GM03348 (cell line): ENCODE results near the gene C1orf50.
A peak's percentile ranks its signal among the peaks of the same experiment; 100 is the strongest.
"Not testable (repeated sequence)": the region's sequence is repeated elsewhere in the genome, so short reads cannot be mapped to it uniquely, and the experiment has no call there.

Experiments
- DNase-seq: peaks from one replicate; pipeline ENCODE4 v3.0.0; 2012; ENCODE audit warnings: low spot score

Gene C1orf50

GRCh38 chr1:42766741-42767509, at the start of gene C1orf50, which contains the start of gene P3H1:
Gene C1orf50 (plus strand): TSS chr1:42767249. CDS start chr1:42767312, 63 bp downstream.
Gene P3H1 (minus strand): TSS chr1:42767028. CDS start chr1:42766971, 57 bp downstream.
- peak; percentile 98 for DNase-seq

DNA sequence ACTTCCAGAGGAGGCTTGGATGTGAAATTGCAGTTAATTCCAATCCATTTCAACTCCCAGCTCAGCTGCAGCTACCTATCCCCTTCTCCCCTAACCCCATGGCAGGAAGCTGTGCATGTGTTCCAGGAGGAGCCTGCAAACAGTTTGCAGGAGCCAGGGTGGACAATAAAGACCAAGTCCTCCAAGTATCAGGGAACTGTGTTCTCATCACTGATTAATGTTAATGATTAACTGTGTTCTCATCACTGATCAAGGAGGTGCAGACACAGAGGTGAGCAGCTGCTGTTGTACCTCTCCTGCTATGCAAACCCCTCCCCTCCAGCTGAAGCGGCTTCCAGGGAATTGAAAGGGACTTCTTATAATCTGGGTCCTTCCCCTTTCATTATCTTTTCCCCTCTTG, 46.2 kb upstream of the C1orf50 start:
- DNase-seq: no peak

DNA sequence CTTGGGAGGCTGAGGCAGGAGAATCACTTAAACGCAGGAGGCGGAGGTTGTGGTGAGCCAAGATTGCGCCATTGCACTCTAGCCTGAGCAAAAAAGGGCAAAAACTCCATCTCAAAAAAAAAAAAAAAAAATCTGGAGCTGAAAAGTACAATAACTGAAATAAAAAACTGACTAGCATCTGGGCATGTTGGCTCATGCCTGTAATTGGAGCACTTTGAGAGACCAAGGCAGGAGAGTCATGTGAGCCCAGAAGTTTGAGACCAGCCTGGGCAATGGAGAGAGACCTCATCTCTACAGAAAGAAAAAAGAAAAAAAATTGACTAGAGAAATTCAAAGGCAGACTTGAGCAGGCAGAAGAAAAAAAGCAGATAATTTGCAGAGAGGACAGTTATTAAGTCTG, 45.1 kb upstream of the C1orf50 start:
- no peak for DNase-seq

- not testable (repeated sequence) for DNase-seq
These were observed 44.6 kb upstream of the C1orf50 start for GRCh38 chr1:42722403-42722802.

- DNase-seq: no peak
These were observed 43.5 kb upstream of the C1orf50 start for GRCh38 chr1:42723511-42723910.

DNA sequence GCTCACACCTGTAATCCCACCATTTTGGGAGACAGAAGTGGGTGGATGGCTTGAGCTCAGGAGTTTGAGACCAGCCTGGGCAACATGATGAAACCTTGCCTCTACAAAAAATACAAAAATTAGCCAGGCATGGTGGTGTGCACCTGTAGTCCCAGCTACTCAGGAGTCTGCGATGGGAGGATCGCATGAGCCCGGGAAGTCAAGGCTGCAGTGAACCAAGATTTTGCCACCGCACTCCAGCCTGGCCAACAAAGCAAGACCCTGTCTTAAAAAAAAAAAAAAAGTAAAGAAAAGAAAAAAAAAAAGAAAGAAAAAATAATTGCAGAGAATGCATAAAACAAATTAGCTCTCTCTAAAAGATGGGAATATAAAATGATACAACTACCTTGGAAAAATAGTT, 41.2 kb upstream of the C1orf50 start:
- DNase-seq: not testable (repeated sequence)

GRCh38 chr1:42730002-42730401, 37.0 kb upstream of the C1orf50 start:
- no peak for DNase-seq

DNA sequence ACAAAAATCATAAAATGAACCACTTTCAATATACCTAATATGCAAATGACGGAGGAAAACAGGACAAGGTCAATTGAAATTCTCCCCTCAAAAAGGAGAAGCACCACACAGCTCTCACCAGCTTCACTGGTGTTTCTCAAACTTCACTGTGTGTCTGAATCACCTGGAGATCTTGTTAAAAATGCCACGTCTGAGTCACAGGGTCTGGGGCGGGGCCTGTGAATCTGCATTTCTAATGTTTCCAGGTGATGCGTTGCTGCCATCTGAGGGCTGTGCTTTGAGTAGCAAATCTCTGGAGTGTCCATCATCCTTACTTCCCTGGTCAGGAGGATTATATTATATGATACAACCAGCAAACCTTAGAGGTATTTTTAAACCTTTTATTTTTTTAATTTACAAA, 36.1 kb upstream of the C1orf50 start:
- peak; percentile 3 for DNase-seq

DNA sequence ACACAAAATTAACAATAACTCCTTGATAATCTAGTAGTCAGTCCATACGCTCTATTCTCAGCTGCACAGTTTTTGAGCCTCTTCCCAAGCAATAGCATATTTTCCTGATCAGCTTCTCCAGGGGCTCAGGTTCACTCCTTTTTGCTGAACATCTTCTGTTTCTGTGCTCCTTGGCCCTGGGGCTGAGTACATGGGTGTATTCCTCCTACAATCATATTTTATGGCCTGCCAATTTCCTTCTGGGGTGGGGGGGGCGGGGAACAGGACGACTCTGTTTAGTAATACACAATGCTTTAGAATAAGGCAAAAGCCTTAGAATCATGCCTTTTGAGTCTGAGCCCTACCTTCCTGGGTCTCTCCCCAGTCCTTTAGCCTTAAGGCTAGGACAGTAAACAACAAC, 35.5 kb upstream of the C1orf50 start:
- no peak for DNase-seq

- no peak for DNase-seq
These were observed 34.8 kb upstream of the C1orf50 start for GRCh38 chr1:42732126-42732680.

DNA sequence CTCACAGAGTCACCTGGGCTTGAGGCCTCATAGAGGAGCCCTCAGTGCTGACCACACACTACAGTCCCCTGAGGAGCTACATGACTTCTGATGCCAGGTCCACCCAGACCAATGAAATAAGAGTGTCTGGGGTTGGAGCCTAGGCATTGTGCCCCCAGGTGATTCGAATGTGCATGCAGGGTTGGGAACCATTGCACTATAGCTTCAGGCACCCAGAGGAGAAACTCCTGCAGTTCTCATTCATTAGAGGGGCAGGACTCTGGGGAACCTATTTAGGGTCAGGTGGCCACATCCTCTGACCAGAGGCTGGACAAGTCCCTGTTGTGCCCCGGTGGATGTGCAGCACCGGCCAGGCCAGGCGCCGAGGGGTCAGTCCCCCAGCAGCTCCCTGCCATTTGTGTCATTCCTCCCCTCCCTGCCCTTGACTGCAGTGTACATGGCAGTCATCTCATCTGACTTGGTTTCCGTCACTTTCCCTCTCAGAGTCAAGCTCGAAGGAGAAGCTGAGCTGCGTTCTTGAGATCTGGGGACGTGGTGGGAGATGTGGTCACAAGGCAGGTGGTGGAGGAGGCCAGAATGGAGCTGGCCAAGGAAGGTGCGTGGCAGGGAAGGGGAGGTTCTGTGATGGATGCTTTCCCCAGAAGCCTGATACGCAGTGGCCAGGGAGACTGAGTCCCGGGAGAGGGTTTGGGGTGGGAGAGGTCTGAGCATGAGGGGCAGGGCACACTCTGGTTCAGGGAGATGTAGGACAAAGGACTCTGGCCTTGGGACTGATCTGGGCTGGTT, 33.4 kb upstream of the C1orf50 start:
- DNase-seq: no peak

DNA sequence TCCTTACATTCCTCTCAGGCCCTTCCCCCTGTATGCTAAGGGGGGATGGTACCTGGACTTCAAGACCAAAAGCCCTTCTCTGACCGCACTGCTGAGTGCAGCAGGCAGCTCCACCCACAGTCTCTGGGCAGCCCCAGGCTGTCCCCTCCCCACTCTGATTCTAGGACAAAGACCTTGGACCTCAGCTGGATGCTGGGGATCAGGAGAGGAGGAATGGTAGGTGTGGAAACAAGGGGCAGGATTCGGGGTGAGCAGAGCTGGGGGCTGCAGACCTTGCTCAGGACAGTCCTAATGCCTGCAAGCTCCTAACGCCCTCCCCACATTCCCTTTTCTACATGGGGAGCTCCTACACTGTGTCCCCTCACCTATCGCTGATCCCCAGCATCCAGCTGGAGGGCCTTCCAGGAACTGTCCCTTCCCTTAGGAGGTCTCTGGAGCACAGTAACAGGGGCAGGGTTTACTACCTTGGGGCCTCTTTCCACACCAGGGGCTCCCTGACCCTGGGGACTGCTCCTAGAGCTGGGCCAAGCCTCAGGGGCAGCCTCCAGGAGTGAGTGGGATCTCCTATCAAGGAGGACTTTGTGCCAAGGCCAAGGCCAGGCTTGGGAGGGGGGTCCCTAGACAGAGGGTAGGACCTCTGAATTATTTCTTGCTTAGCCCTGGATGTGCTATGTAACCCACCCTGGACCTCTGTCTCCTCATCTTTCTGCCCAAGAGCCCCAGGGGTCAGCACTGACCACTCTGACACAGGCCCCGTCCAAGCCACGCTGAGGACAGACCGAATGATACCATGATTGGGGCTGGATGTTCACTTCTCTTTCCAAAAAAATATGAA, 32.6 kb upstream of the C1orf50 start:
- no peak for DNase-seq

DNA sequence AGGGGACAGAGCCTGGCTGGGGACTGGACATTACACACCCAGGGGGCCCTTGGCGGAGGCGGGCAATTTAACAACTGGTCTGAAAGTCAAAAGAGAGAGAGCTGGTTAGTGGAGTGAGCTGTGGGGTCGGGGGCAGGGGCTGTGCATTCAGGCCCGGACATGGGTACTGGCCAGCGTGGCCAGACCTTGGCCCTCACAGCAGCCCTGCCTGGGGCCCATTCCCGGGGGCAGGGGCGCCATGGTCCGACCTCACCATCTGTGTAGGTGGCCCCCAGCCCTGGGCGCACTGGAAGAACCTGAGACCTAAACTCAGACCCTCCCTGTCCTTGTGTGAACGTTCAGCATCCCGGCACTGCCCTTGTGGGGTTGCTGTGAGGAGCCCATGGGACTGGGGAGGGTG, 32.0 kb upstream of the C1orf50 start:
- DNase-seq: no peak

DNA sequence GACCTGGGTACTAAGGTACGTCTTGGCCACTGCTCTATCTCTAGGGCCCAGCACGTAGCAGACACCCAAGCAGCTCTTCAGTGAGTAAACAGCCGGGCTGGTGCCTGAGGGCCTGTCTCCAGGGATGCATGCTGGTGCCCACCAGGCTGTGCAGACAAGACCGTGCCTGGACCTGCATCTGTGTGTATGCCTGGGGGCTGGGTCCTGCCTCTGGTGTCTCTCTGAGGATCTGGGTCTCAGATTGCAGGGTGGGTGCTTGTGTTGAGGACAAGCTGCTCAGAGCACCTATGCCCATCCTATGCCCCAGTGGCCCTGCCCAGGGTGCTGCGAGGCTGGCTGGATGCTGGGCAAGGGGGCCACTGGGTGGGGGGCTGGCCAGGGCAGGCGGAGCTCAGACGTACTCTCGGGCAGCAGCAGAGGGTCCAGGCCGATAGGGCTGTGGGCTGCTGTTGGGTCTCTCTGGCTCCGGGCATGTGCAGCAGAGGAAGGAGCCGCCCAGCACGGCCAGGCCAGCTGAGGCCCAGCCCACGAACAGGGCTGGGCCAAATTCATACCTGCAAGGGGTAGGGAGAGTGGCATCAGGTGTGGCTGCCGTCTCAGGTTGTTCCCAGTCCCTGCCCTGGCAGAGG, 31.5 kb upstream of the C1orf50 start:
- no peak for DNase-seq

DNA sequence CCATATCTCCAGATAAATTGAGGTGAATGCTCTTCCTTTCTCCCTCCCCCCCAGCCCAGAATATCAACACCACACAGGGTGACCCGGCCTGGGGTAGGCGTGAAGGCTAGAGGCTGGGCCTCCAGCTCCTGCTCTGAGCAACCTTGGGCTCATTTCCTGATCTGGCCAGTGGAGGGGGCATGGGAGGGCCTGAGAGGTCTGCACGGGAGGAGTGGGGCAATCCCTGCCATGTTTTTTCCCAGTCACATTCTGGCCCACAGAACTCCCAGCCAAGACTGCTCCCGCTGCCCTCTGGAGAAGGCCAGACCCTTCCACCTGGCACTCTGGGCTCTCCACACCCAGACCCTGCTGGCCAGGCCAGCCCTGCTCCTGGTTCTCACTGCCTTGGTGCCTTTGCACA, 30.9 kb upstream of the C1orf50 start:
- DNase-seq: peak; percentile 62

DNA sequence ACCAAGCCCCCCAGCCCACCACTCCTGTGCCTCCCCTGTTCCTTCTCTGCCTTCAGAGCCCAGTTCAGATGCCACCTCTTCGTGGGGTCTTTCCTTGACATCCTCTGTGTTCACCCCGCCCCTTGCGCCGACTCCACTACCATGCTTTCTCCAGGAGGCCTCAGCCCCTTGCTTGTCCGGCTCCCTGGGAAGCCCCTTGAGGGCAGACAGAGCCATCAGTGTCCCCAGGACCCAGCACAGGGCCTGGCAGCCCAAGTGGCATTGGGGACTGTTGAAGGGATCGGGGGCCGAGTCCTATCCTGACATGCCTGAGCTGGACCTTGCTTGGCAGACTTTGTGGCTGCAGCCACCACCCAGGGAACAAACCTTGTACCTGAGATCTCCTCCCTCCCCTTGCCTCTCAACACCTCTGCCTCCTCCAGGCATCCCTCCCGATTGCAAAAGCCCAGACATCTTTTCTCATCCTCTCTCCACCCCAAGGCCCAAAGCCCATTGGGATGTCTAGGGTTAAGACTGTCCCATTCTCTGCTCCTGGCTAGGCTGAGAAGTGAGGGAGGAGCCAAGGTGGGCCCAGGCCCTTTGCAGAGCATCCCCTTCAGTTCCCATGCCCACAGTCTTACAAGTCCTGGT, 30.4 kb upstream of the C1orf50 start:
- DNase-seq: no peak

DNA sequence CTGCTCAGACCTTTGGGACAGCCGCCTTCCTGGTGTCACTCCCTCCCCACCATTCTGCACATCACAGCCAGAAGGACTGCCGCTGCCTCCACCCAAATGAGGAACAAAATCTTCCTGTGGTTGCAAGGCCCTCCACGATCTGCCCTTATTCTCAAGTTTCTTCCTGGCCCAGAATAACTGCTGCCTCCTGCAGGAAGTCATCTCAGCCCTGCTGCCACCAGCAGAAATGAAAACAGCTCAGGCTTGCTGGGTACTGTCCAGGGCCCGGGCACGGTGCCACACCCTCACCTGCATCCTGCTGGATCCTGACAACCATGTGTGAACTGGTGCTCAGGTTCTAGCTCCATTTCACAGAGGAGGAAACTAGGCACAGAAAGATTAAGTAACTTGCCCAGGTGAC, 29.8 kb upstream of the C1orf50 start:
- no peak for DNase-seq

DNA sequence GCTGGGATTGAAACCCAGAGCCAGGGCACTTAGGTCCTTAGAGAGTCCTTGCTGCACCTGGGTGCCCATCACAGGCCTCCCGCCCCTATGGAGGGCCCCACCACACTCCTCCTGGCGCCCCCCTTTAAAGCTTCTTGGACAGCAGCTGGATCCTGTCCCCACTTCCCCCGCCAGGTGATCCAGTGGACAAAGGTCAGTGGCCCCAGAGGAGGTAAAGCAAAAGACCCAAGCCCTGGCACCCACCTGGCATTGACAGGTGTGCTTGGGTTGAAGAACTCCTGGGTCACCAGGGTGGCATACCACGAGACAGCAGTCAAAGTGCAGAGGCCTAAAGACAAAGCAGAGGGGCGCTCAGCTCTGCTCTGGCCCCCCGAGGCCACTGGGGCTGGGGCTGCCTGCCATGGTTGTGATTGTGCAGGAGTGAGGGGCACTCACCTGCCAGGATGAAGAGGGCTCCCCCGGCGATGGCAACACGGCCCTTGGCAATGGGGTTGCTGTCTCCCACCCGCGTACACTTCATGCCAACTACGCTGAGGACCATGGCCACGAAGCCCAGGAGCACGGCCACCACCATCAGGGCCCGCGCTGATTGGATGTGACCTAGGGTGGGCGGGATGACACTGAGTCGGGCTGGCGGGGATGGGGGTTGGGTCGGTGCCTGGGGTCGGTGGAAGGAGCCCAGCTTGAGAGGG, 28.9 kb upstream of the C1orf50 start:
- no peak for DNase-seq

- no peak for DNase-seq
These were observed 28.3 kb upstream of the C1orf50 start for GRCh38 chr1:42738678-42739226.
